ENCODE data around the gene TLCD3A. TPM values are rescaled to one million over a fixed set of nuclear protein-coding genes. Genes with fewer than 3 reads are reported as not detected.

TLCD3A gene
- total and polyA plus RNA-seq, 2 donors (not counting 1 experiment from before 2014, with no cell fraction given): 2.0 to 2.4 TPM

- POLR2A ChIA-PET: no interaction called here
- H4K20me1 ChIP-seq (ENCODE audit: control insufficient read depth, insufficient read depth, low read length, poor library complexity, severe bottlenecking): peaks cover 9% of the 10 kb centered on the region
- no peak overlapping the region for H3K27ac Mint-ChIP-seq
- DNase-seq: no peak
- no peaks in the 10 kb centered on the region for H3K4me1 ChIP-seq (ENCODE audit: control insufficient read depth in 2 of 2, insufficient read depth in 2 of 2, low read length in 2 of 2)
- no peaks in the 10 kb centered on the region for H3K9me3 Mint-ChIP-seq (ENCODE audit: insufficient read depth)
- no peak overlapping the region for H3K27ac ChIP-seq (ENCODE audit: low read length in 2 of 2)
- H3K79me2 ChIP-seq (ENCODE audit: control insufficient read depth, insufficient read depth, low read length): peaks cover 28% of the 10 kb centered on the region
- WGBS (ENCODE audit: insufficient coverage): 93% methylated on average over 4 of the region's 5 CpGs
- H3K4me3 ChIP-seq (ENCODE audit: control extremely low read depth in 1 of 5, extremely low read depth in 1 of 5, insufficient read depth in 1 of 5, low read depth in 2 of 5, low read length in 4 of 5): no peak overlapping the region
- no peak overlapping the region for H3K9ac ChIP-seq (ENCODE audit: low read length)
- peaks cover 14 to 72% of the 10 kb centered on the region in 2 experiments for H3K36me3 ChIP-seq (replicated peaks in 1 of 2; ENCODE audit: control extremely low read depth in 1 of 2, control insufficient read depth in 1 of 2, extremely low read depth in 1 of 2, insufficient read depth in 2 of 2, low read length in 1 of 2)
- H3K4me3 Mint-ChIP-seq: no peak overlapping the region
- intact Hi-C loops (cut with micrococcal nuclease): no loop called here
- CTCF ChIA-PET: no interaction called here
- H3K9me3 ChIP-seq (ENCODE audit: control extremely low read depth in 1 of 3, control insufficient read depth in 2 of 3, insufficient read depth in 1 of 3, low read length in 2 of 3): no peaks in the 10 kb centered on the region
- no peaks in the 10 kb centered on the region for H3K27me3 Mint-ChIP-seq
- TF ChIP-seq EZH2 (IDR thresholded peaks at IDR 0.05; ENCODE audit: borderline replicate concordance, insufficient read depth, low read depth, low read length, poor library complexity, severe bottlenecking) (no peak), CTCF (IDR thresholded peaks at IDR 0.05) (no peak)
- ATAC-seq (ENCODE audit: low read depth): no peak
- no peak overlapping the region for H2AFZ ChIP-seq (ENCODE audit: insufficient read depth, low read depth, low read length, poor library complexity, severe bottlenecking)
- no peaks in the 10 kb centered on the region for H3K27me3 ChIP-seq (replicated peaks in 1 of 4; ENCODE audit: control extremely low read depth in 1 of 4, control insufficient read depth in 3 of 4, insufficient read depth in 4 of 4, low read length in 3 of 4)
- H3K4me1 Mint-ChIP-seq: no peaks in the 10 kb centered on the region
- H3K4me2 ChIP-seq (replicated peaks; ENCODE audit: low read depth, low read length, poor library complexity, severe bottlenecking): no peak overlapping the region
Observed at GRCh38 chr17:774313-774584, 41.9 kb downstream of the TLCD3A start.

- H2AFZ ChIP-seq (ENCODE audit: insufficient read depth, low read depth, low read length, poor library complexity, severe bottlenecking): no peak overlapping the region
- H3K9me3 ChIP-seq (ENCODE audit: control extremely low read depth in 1 of 3, control insufficient read depth in 2 of 3, insufficient read depth in 1 of 3, low read length in 2 of 3): no peaks in the 10 kb centered on the region
- H3K4me3 ChIP-seq (ENCODE audit: control extremely low read depth in 1 of 5, extremely low read depth in 1 of 5, insufficient read depth in 1 of 5, low read depth in 2 of 5, low read length in 4 of 5): no peak overlapping the region
- no peak overlapping the region for H3K4me2 ChIP-seq (replicated peaks; ENCODE audit: low read depth, low read length, poor library complexity, severe bottlenecking)
- no peak overlapping the region for H3K27ac Mint-ChIP-seq
- peaks cover 12 to 16% of the 10 kb centered on the region in 2 donors for H3K4me1 ChIP-seq (ENCODE audit: control insufficient read depth in 2 of 2, insufficient read depth in 2 of 2, low read length in 2 of 2)
- WGBS (ENCODE audit: insufficient coverage): 96% methylated on average over 4 of the region's 11 CpGs
- no peaks in the 10 kb centered on the region for H3K9me3 Mint-ChIP-seq (ENCODE audit: insufficient read depth)
- intact Hi-C loops (cut with micrococcal nuclease): no loop called here
- H4K20me1 ChIP-seq (ENCODE audit: control insufficient read depth, insufficient read depth, low read length, poor library complexity, severe bottlenecking): peaks cover 9% of the 10 kb centered on the region
- H3K4me3 Mint-ChIP-seq: no peak overlapping the region
- no peak for ATAC-seq (ENCODE audit: low read depth)
- ChIA-PET POLR2A (no interaction called here), CTCF (no interaction called here)
- no peaks in the 10 kb centered on the region for H3K27me3 Mint-ChIP-seq
- peaks cover 18% of the 10 kb centered on the region for H3K4me1 Mint-ChIP-seq
- no peak for TF ChIP-seq EZH2 (IDR thresholded peaks at IDR 0.05; ENCODE audit: borderline replicate concordance, insufficient read depth, low read depth, low read length, poor library complexity, severe bottlenecking)
- TF ChIP-seq CTCF (IDR thresholded peaks at IDR 0.05): no peak
- H3K27ac ChIP-seq (ENCODE audit: low read length in 2 of 2): no peak overlapping the region
- peaks cover 64% of the 10 kb centered on the region for H3K79me2 ChIP-seq (ENCODE audit: control insufficient read depth, insufficient read depth, low read length)
- DNase-seq: no peak
- H3K27me3 ChIP-seq (replicated peaks in 1 of 4; ENCODE audit: control extremely low read depth in 1 of 4, control insufficient read depth in 3 of 4, insufficient read depth in 4 of 4, low read length in 3 of 4): no peaks in the 10 kb centered on the region
- peaks cover 1 to 46% of the 10 kb centered on the region in 2 experiments for H3K36me3 ChIP-seq (replicated peaks in 1 of 2; ENCODE audit: control extremely low read depth in 1 of 2, control insufficient read depth in 1 of 2, extremely low read depth in 1 of 2, insufficient read depth in 2 of 2, low read length in 1 of 2)
- no peak overlapping the region for H3K9ac ChIP-seq (ENCODE audit: low read length)
Observed at GRCh38 chr17:778096-778495, 45.7 kb downstream of the TLCD3A start.

Measured in B cell (primary cell).